ENCODE measurements around the gene KREMEN1.

KREMEN1 gene

GRCh38 chr22:29125844-29126243, 53.0 kb downstream of the KREMEN1 start:
- TF ChIP-seq CTCF (IDR thresholded peaks at IDR 0.05; ENCODE audit: low read depth, low read length), result no peak
- H3K4me3 ChIP-seq (ENCODE audit: low read depth, low read length), result no peak overlapping the region

GRCh38 chr22:29126670-29127395, 54.0 kb downstream of the KREMEN1 start:
- no peak overlapping the region for H3K4me3 ChIP-seq (ENCODE audit: low read depth, low read length)
- TF ChIP-seq CTCF (IDR thresholded peaks at IDR 0.05; ENCODE audit: low read depth, low read length), result no peak

GRCh38 chr22:29128891-29129807, 56.3 kb downstream of the KREMEN1 start:
- H3K4me3 ChIP-seq (ENCODE audit: low read depth, low read length), result no peak overlapping the region
- no peak for TF ChIP-seq CTCF (IDR thresholded peaks at IDR 0.05; ENCODE audit: low read depth, low read length)

- H3K4me3 ChIP-seq (ENCODE audit: low read depth, low read length), result no peak overlapping the region
- TF ChIP-seq CTCF (IDR thresholded peaks at IDR 0.05; ENCODE audit: low read depth, low read length), result no peak
Measured at GRCh38 chr22:29129808-29130140, 56.9 kb downstream of the KREMEN1 start.

GRCh38 chr22:29130476-29130875, 57.6 kb downstream of the KREMEN1 start:
- no peak overlapping the region for H3K4me3 ChIP-seq (ENCODE audit: low read depth, low read length)
- TF ChIP-seq CTCF (IDR thresholded peaks at IDR 0.05; ENCODE audit: low read depth, low read length), result no peak

GRCh38 chr22:29133603-29134133, 60.8 kb downstream of the KREMEN1 start:
- TF ChIP-seq CTCF (IDR thresholded peaks at IDR 0.05; ENCODE audit: low read depth, low read length), result no peak
- no peak overlapping the region for H3K4me3 ChIP-seq (ENCODE audit: low read depth, low read length)

- no peak for TF ChIP-seq CTCF (IDR thresholded peaks at IDR 0.05; ENCODE audit: low read depth, low read length)
Measured at GRCh38 chr22:29134448-29134847, 61.6 kb downstream of the KREMEN1 start.

More at GRCh38 chr22:29134448-29134847, 61.6 kb downstream of the KREMEN1 start:
- H3K4me3 ChIP-seq (ENCODE audit: low read depth, low read length), result no peak overlapping the region

Measured in WI38 (cell line).